Activated T-helper 1 cell treated with anti-CD3 and anti-CD28 coated beads, Interleukin-12 subunit alpha, Interleukin-12 subunit beta, Interleukin-2, Interleukin-4 antibody, amounts not matched to agents 30 ng/mL and 10 ng/mL and 1 ng/mL, durations not matched to agents 14 hours and 24 hours and 36 hours (primary cell): Measurements from ENCODE around the gene PLCB2. TPM values are rescaled to one million over a fixed set of nuclear protein-coding genes. Genes with fewer than 3 reads are reported as not detected.

Experiments
- DNase-seq: peaks from one replicate; pipeline ENCODE4 v3.0.0; 2021; ENCODE audit warnings: low spot score
- H3K27ac Mint-ChIP-seq: one replicate; pipeline ENCODE4 v1.8.0; 2021; ENCODE audit warnings: mild to moderate bottlenecking, mixed read lengths
- H3K27me3 Mint-ChIP-seq: one replicate; pipeline ENCODE4 v1.8.0; 2022; ENCODE audit warnings: mild to moderate bottlenecking, moderate library complexity, mixed read lengths; ENCODE audit not compliant: insufficient read depth
- H3K36me3 Mint-ChIP-seq: one replicate; pipeline ENCODE4 v1.8.0; 2021; ENCODE audit warnings: low read depth, mixed read lengths
- H3K4me1 Mint-ChIP-seq: one replicate; pipeline ENCODE4 v1.8.0; 2021; ENCODE audit warnings: low read depth, mixed read lengths
- H3K4me3 Mint-ChIP-seq: one replicate; pipeline ENCODE4 v1.8.0; 2021; ENCODE audit warnings: mild to moderate bottlenecking, moderate library complexity, mixed read lengths
- H3K9me3 Mint-ChIP-seq: one replicate; pipeline ENCODE4 v1.8.0; 2021; ENCODE audit warnings: mixed read lengths
- intact Hi-C: fragments of 100-400 bp; cut with micrococcal nuclease; formaldehyde crosslinking; loops from one replicate; pipeline ENCODE4 v1.15.1; 2024
- total RNA-seq: library from RNA; stranded (reverse); gene quantifications from 2 replicates; pipeline ENCODE4 v1.2.3, GENCODE V29; 2022

PLCB2 gene
- 88.5 and 89.0 TPM in 2 replicates for total RNA-seq

GRCh38 chr15:40307421-40308211, at the start of gene PLCB2:
Gene PLCB2 (minus strand): TSS chr15:40307935. CDS start chr15:40307672, 263 bp downstream.
- H3K27me3 Mint-ChIP-seq = peaks cover 16% of the 10 kb centered on the region

GRCh38 chr15:40357246-40357645, 49.5 kb upstream of the PLCB2 start:
- no peak for DNase-seq
- no peaks in the 10 kb centered on the region for H3K36me3 Mint-ChIP-seq
- intact Hi-C loops = no loop called here
- H3K9me3 Mint-ChIP-seq = no peaks in the 10 kb centered on the region
- no peak overlapping the region for H3K27ac Mint-ChIP-seq
- peak overlapping the region; percentile 41 for H3K4me3 Mint-ChIP-seq
- peaks cover 31% of the 10 kb centered on the region for H3K27me3 Mint-ChIP-seq
- no peaks in the 10 kb centered on the region for H3K4me1 Mint-ChIP-seq

More at GRCh38 chr15:40307421-40308211, at the start of gene PLCB2:
- peak; percentile 62 for DNase-seq
- H3K27ac Mint-ChIP-seq = peak within 1 kb of the TSS; percentile 98
- H3K4me3 Mint-ChIP-seq = peak within 1 kb of the TSS; percentile 92
- peaks cover 37% of the 10 kb centered on the region for H3K4me1 Mint-ChIP-seq
- intact Hi-C loops = loop anchor here (1.0 kb wide), 3 partner anchors 16 to 75 kb away; partner anchors contain the start of genes INAFM2 and KNSTRN
- H3K36me3 Mint-ChIP-seq = peaks cover 7% of the 10 kb centered on the region
- no peaks in the 10 kb centered on the region for H3K9me3 Mint-ChIP-seq

GRCh38 chr15:40355976-40356585, 48.3 kb upstream of the PLCB2 start:
- H3K4me3 Mint-ChIP-seq = peak overlapping the region; percentile 3
- H3K27me3 Mint-ChIP-seq = peaks cover 36% of the 10 kb centered on the region
- no peak overlapping the region for H3K27ac Mint-ChIP-seq
- no peak for DNase-seq
- H3K4me1 Mint-ChIP-seq = no peaks in the 10 kb centered on the region
- H3K9me3 Mint-ChIP-seq = no peaks in the 10 kb centered on the region
- intact Hi-C loops = no loop called here
- H3K36me3 Mint-ChIP-seq = no peaks in the 10 kb centered on the region

- Mint-ChIP-seq H3K27ac (no peak overlapping the region), H3K36me3 (no peaks in the 10 kb centered on the region), H3K4me1 (no peaks in the 10 kb centered on the region), H3K4me3 (no peak overlapping the region), H3K27me3 (peaks cover 33% of the 10 kb centered on the region), H3K9me3 (no peaks in the 10 kb centered on the region)
- intact Hi-C loops = no loop called here
- DNase-seq = no peak
Observed at GRCh38 chr15:40354408-40355171, 46.9 kb upstream of the PLCB2 start.

GRCh38 chr15:40353697-40354096, 46.0 kb upstream of the PLCB2 start:
- peaks cover 26% of the 10 kb centered on the region for H3K27me3 Mint-ChIP-seq
- no peaks in the 10 kb centered on the region for H3K4me1 Mint-ChIP-seq
- H3K9me3 Mint-ChIP-seq = no peaks in the 10 kb centered on the region
- no peaks in the 10 kb centered on the region for H3K36me3 Mint-ChIP-seq
- H3K27ac Mint-ChIP-seq = no peak overlapping the region
- no peak overlapping the region for H3K4me3 Mint-ChIP-seq
- intact Hi-C loops = no loop called here
- no peak for DNase-seq

- intact Hi-C loops = no loop called here
Observed at GRCh38 chr15:40352281-40352901, 44.7 kb upstream of the PLCB2 start.

GRCh38 chr15:40349163-40349562, 41.4 kb upstream of the PLCB2 start:
- H3K36me3 Mint-ChIP-seq = no peaks in the 10 kb centered on the region
- H3K4me1 Mint-ChIP-seq = no peaks in the 10 kb centered on the region
- H3K9me3 Mint-ChIP-seq = no peaks in the 10 kb centered on the region
- no peak overlapping the region for H3K4me3 Mint-ChIP-seq
- H3K27ac Mint-ChIP-seq = no peak overlapping the region
- no peak for DNase-seq
- peaks cover 18% of the 10 kb centered on the region for H3K27me3 Mint-ChIP-seq
- intact Hi-C loops = no loop called here

More at GRCh38 chr15:40352281-40352901, 44.7 kb upstream of the PLCB2 start:
- H3K27ac Mint-ChIP-seq = no peak overlapping the region
- H3K36me3 Mint-ChIP-seq = no peaks in the 10 kb centered on the region
- no peaks in the 10 kb centered on the region for H3K9me3 Mint-ChIP-seq
- no peak for DNase-seq
- no peak overlapping the region for H3K4me3 Mint-ChIP-seq
- no peaks in the 10 kb centered on the region for H3K4me1 Mint-ChIP-seq
- peaks cover 26% of the 10 kb centered on the region for H3K27me3 Mint-ChIP-seq

GRCh38 chr15:40348474-40348870, 40.7 kb upstream of the PLCB2 start:
- Mint-ChIP-seq H3K36me3 (no peaks in the 10 kb centered on the region), H3K4me3 (no peak overlapping the region), H3K27ac (no peak overlapping the region), H3K9me3 (no peaks in the 10 kb centered on the region), H3K27me3 (peaks cover 14% of the 10 kb centered on the region), H3K4me1 (no peaks in the 10 kb centered on the region)
- intact Hi-C loops = no loop called here
- no peak for DNase-seq

- no peaks in the 10 kb centered on the region for H3K9me3 Mint-ChIP-seq
- no peak overlapping the region for H3K27ac Mint-ChIP-seq
- H3K36me3 Mint-ChIP-seq = no peaks in the 10 kb centered on the region
- peaks cover 15% of the 10 kb centered on the region for H3K27me3 Mint-ChIP-seq
- DNase-seq = no peak
- intact Hi-C loops = no loop called here
- no peaks in the 10 kb centered on the region for H3K4me1 Mint-ChIP-seq
- no peak overlapping the region for H3K4me3 Mint-ChIP-seq
Observed at GRCh38 chr15:40347559-40348473, 40.1 kb upstream of the PLCB2 start.

- no peaks in the 10 kb centered on the region for H3K9me3 Mint-ChIP-seq
- DNase-seq = no peak
- no peak overlapping the region for H3K4me3 Mint-ChIP-seq
- H3K36me3 Mint-ChIP-seq = no peaks in the 10 kb centered on the region
- H3K27ac Mint-ChIP-seq = no peak overlapping the region
- no peaks in the 10 kb centered on the region for H3K4me1 Mint-ChIP-seq
- peaks cover 11% of the 10 kb centered on the region for H3K27me3 Mint-ChIP-seq
- intact Hi-C loops = no loop called here
Observed at GRCh38 chr15:40346579-40347558, 39.1 kb upstream of the PLCB2 start.

- Mint-ChIP-seq H3K27ac (no peak overlapping the region), H3K4me1 (no peaks in the 10 kb centered on the region), H3K36me3 (no peaks in the 10 kb centered on the region), H3K9me3 (no peaks in the 10 kb centered on the region), H3K4me3 (no peak overlapping the region), H3K27me3 (peaks cover 6% of the 10 kb centered on the region)
- intact Hi-C loops = no loop called here
- no peak for DNase-seq
Observed at GRCh38 chr15:40345867-40346578, 38.3 kb upstream of the PLCB2 start.
